H1 (cell line): ENCODE measurements around the gene DCTN5. TPM values are rescaled to one million over a fixed set of nuclear protein-coding genes. Genes with fewer than 3 reads are reported as not detected.

ENCODE experiments used
- BCL11A ChIP-seq, 2 experiments: IDR thresholded peaks; one replicate each; pipeline ENCODE4 v1.6.1; 2011; ENCODE audit warnings: low read depth in 2 of 2, low read length in 2 of 2, mild to moderate bottlenecking in 2 of 2
- E2F6 ChIP-seq: IDR thresholded peaks from 2 replicates; pipeline ENCODE4 v1.6.1; 2012; ENCODE audit warnings: inconsistent platforms
- EP300 ChIP-seq, 2 experiments: IDR thresholded peaks; 1 replicate in 1 of 2; 2 replicates in 1 of 2; pipeline ENCODE4 v1.6.1; 2011 to 2012; ENCODE audit warnings: low read depth in 2 of 2, low read length in 2 of 2, mild to moderate bottlenecking in 2 of 2, borderline replicate concordance in 1 of 2, inconsistent platforms in 1 of 2, moderate library complexity in 1 of 2
- EZH2 ChIP-seq: fragments of 200-600 bp; sonication (generic); IDR thresholded peaks from 2 replicates; pipeline ENCODE4 v1.7.1; 2012; ENCODE audit warnings: low read depth, mild to moderate bottlenecking, moderate library complexity, low read length, inconsistent platforms; ENCODE audit not compliant: severe bottlenecking
- FOSL1 ChIP-seq: IDR thresholded peaks from 2 replicates; pipeline ENCODE4 v1.6.1; 2011; ENCODE audit warnings: mild to moderate bottlenecking, low read depth, low read length, moderate library complexity; ENCODE audit not compliant: insufficient read depth
- HDAC6 ChIP-seq: IDR thresholded peaks from one replicate; pipeline ENCODE4 v1.7.1; 2012; ENCODE audit warnings: low read depth, mild to moderate bottlenecking, inconsistent platforms, low read length, moderate library complexity
- NANOG ChIP-seq: IDR thresholded peaks from 2 replicates; pipeline ENCODE4 v1.6.1; 2011; ENCODE audit warnings: low read length, low read depth, mild to moderate bottlenecking, inconsistent platforms; ENCODE audit not compliant: insufficient read depth, poor library complexity, severe bottlenecking
- PHF8 ChIP-seq: fragments of 200-600 bp; sonication (generic); conservative IDR thresholded peaks from 2 replicates; pipeline ENCODE4 v1.7.1; 2012; ENCODE audit warnings: low read depth, mild to moderate bottlenecking, inconsistent platforms, low read length, moderate library complexity
- RFX5 ChIP-seq: IDR thresholded peaks from 2 replicates; pipeline ENCODE4 v1.6.1; 2011; ENCODE audit warnings: low read depth, low read length, improper control_type of control experiment, borderline replicate concordance
- RNF2 ChIP-seq: fragments of 200-900, 300-1000 bp; sonication (generic); IDR thresholded peaks from 2 replicates; pipeline ENCODE4 v1.7.1; 2016; ENCODE audit warnings: borderline replicate concordance, low read depth, mild to moderate bottlenecking, antibody characterized with exemption, low read length; ENCODE audit not compliant: poor library complexity, severe bottlenecking; ENCODE audit errors: missing control alignments
- TAF1 ChIP-seq: IDR thresholded peaks from 2 replicates; pipeline ENCODE4 v1.6.1; 2011; ENCODE audit warnings: mild to moderate bottlenecking, low read depth, low read length
- polyA plus RNA-seq, 7 experiments: library from polyadenylated mRNA; depleted of rRNA in 3 of 7; stranded (reverse) in 5 of 7; unstranded in 2 of 7; fragments of >200 nt in 5 of 7; fragments of 200-250 nt in 2 of 7; gene quantifications; 1 replicate in 5 of 7; 2 replicates in 1 of 7; 4 replicates in 1 of 7; pipeline versions ENCODE4 v1.2.1 to v1.2.3, GENCODE V29; 2011 to 2013; ENCODE audit warnings: missing spikeins in 2 of 7, mixed read lengths in 2 of 7
- total RNA-seq: library from RNA; stranded (reverse); fragmentation: NEBNext Ultra II Directional; extraction: Animal tissue kit (Norgen Biotek cat#: 25700); gene quantifications from 2 replicates; pipeline ENCODE4 v1.2.1, GENCODE V29; 2021

DCTN5 gene
- total and polyA plus RNA-seq, 2 of the 8 experiments (the other 6 are each of a cell fraction or from before 2014, with no cell fraction given) = 36.0 to 74.0 TPM

DNA sequence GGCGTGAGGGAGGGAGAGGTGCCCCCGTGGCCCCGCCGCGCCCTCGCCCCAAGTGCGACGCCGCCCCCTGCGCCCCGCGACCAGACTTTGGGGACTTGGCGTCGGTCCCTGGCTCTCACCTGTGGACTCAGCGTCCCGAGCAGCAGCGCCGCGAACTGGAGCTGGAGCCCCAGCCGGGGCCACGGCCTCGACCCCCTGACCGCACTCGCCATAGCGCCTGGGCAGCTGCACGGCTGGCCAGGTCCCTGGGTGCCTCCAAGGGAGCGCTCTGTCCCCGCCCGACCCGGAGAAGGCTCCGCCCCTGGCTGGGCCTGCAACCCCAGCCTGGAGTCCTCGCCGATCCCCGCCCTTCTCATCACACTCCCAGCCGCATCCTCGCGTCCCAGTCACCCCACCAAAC is 71.7 kb downstream of the DCTN5 start, which contains the start of gene ERN2 (continued):
- no peak for TF ChIP-seq RFX5
- TF ChIP-seq EZH2 = peak; percentile 34
- TF ChIP-seq NANOG = no peak
- TF ChIP-seq TAF1 = no peak
- no peak for TF ChIP-seq HDAC6
- no peak for TF ChIP-seq BCL11A (IDR thresholded peaks at IDR 0.05; ENCODE audit: low read depth in 2 of 2, low read length in 2 of 2)
- TF ChIP-seq E2F6 = no peak
- no peak for TF ChIP-seq EP300 (IDR thresholded peaks at IDR 0.05; ENCODE audit: borderline replicate concordance in 1 of 2, low read depth in 2 of 2, low read length in 2 of 2)
- TF ChIP-seq PHF8 = no peak
- TF ChIP-seq RNF2 = no peak
- TF ChIP-seq FOSL1 = no peak
